Skeletal muscle satellite cell (primary cell): Measurements from ENCODE around the gene YPEL4. TPM values are rescaled to one million over a fixed set of nuclear protein-coding genes. Genes with fewer than 3 reads are reported as not detected.
A peak's percentile ranks its signal among the peaks of the same experiment; 100 is the strongest.
"Not testable (repeated sequence)": the region's sequence is repeated elsewhere in the genome, so short reads cannot be mapped to it uniquely, and the experiment has no call there.

Experiments used
- H3K27me3 ChIP-seq: 2 replicates; pipeline ENCODE4 v1.7.0; 2013; ENCODE audit warnings: low read length; ENCODE audit not compliant: control insufficient read depth, insufficient read depth
- H3K36me3 ChIP-seq: 2 replicates; pipeline ENCODE4 v1.7.0; 2013; ENCODE audit warnings: mild to moderate bottlenecking, control low read depth, low read length; ENCODE audit not compliant: insufficient read depth
- H3K4me1 ChIP-seq: 2 replicates; pipeline ENCODE4 v1.7.0; 2013; ENCODE audit warnings: low read length; ENCODE audit not compliant: control insufficient read depth, insufficient read depth
- H3K4me2 ChIP-seq: 2 replicates; pipeline ENCODE4 v1.7.0; 2013; ENCODE audit warnings: mild to moderate bottlenecking, low read length
- H3K4me3 ChIP-seq: 2 replicates; pipeline ENCODE4 v1.7.0; 2013; ENCODE audit warnings: low read length
- H3K9ac ChIP-seq: 2 replicates; pipeline ENCODE4 v1.7.0; 2013; ENCODE audit warnings: mild to moderate bottlenecking, low read depth, low read length, moderate library complexity
- H3K9me3 ChIP-seq: replicated peaks from 2 replicates; pipeline ENCODE4 v1.7.0; 2013; ENCODE audit warnings: mild to moderate bottlenecking, control low read depth, low read length
- total RNA-seq: library from RNA; depleted of rRNA; stranded (reverse); fragments of >200 nt; gene quantifications from 2 replicates; pipeline ENCODE4 v1.2.3, GENCODE V29; 2012; rRNA removed

YPEL4 gene, protein sequence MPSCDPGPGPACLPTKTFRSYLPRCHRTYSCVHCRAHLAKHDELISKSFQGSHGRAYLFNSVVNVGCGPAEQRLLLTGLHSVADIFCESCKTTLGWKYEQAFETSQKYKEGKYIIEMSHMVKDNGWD
- 0.22 and 0.25 TPM in 2 replicates for total RNA-seq

DNA sequence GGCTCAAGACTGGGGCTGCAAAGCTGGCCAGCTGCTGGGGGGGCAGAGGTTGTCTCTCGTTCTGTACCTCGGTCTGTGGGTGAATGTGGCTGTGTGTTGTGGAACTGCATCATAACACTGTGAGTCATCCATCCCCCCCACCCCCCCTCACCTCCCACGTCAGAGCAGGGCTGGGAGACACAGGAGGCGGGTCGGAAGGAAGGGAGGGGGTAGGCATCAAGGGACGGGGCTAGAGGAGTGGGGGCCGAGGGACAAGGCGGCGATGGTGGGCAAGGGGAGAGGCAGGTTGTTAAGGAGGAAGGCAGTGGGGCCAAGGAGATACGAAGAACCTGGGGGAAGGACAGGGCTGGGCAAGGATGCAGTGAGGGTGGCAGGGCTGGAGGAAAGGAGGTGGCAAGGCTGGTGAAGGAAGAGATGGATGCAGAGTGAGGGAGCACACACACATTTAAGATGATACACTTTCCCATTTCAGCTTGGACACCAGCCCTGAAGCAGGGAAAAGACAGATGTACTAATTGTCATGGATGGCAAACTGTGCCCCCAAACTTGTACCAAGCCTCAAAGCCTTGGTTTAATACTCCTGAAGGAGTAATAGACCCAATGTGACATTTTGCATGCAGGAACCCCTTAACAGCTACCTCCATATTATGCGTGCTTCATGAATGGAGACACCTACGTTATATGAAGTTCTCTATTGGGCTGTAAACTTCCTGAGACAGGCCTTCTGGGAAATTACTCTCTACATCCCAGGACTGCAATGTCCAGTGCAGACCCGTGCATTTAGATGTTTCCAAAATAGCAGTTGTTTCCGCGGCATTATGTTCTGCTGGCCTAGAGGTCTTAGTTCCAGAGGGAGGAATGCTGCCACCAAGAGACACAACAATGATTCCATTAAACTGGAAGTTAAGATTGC, at the start of gene YPEL4:
YPEL4 (minus strand) TSS at position 87 of the 913 bp plus-strand sequence. CDS start 2,805 bp downstream, outside the sequence.
- Histone ChIP-seq H3K27me3 (peaks cover 48% of the 10 kb centered on the region), H3K36me3 (no peaks in the 10 kb centered on the region), H3K4me1 (peaks cover 31% of the 10 kb centered on the region), H3K4me3 (peak within 1 kb of the TSS; percentile 57), H3K9ac (no peak within 1 kb of the TSS), H3K4me2 (peak within 1 kb of the TSS; percentile 78), H3K9me3 (no peaks in the 10 kb centered on the region)

DNA sequence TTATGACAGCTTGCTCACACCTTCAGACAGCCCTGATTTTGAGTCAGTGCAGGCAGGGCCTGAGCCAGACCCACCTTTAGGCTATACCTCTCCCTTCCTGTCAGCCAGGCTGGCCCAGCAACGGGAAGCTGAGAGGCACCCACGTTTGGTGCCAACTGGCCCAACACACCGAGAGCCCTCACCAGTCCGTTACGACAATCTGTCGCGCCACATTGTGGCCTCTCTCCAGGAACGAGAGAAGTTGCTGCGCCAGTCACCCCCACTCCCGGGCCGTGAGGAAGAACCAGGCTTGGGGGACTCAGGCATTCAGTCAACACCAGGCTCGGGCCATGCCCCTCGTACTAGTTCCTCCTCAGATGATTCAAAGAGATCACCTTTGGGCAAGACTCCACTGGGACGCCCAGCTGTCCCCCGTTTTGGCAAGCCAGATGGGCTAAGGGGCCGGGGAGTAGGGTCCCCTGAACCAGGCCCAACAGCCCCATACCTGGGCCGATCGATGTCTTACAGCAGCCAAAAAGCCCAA, 49.2 kb upstream of the YPEL4 start:
- Histone ChIP-seq H3K4me1 (no peaks in the 10 kb centered on the region), H3K9me3 (no peaks in the 10 kb centered on the region), H3K9ac (no peak overlapping the region), H3K36me3 (peaks cover 71% of the 10 kb centered on the region), H3K4me2 (no peak overlapping the region), H3K27me3 (no peaks in the 10 kb centered on the region), H3K4me3 (no peak overlapping the region)

DNA sequence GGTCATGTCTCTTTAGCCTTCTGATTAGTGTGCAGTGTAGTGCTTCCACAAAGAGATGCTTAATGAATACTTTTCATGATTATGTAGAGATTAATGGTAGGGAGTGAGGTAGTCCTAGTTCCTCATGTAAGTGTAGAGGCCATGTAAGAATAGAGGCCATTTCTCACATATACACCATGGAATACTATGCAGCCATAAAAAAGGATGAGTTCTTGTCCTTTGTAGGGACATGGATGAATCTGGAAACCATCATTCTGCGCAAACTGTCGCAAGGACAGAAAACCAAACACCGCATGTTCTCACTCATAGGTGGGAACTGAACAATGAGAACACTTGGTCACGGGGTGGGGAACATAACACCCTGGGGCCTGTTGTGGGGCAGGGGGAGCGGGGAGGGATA, 40.8 kb upstream of the YPEL4 start:
- H3K36me3 ChIP-seq = peaks cover 55% of the 10 kb centered on the region
- H3K9me3 ChIP-seq, H3K4me1 ChIP-seq, H3K9ac ChIP-seq, H3K4me2 ChIP-seq, H3K27me3 ChIP-seq, H3K4me3 ChIP-seq: not testable (repeated sequence)

DNA sequence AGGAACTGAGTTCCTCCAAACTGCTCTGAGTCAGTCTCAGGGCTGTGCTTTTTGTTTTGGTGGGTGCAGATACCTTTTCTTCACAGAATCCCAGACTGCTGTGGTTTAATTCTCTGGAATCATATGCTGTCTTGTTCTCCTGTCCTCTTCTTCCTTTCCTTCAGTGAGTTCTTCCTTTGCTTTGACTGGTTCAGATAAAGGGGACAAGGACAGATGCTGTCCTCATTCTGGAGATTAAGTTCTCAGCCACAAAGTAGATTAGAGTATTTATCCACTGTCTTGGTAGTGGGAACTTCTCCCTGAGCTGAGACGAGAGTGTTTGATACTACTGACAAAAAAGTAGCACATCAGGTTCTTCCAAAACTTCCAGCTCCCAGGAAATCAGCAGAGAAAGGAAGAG, 31.5 kb upstream of the YPEL4 start:
- no peaks in the 10 kb centered on the region for H3K27me3 ChIP-seq
- no peak overlapping the region for H3K9ac ChIP-seq
- peaks cover 45% of the 10 kb centered on the region for H3K36me3 ChIP-seq
- peaks cover 3% of the 10 kb centered on the region for H3K4me1 ChIP-seq
- no peak overlapping the region for H3K4me3 ChIP-seq
- H3K4me2 ChIP-seq = no peak overlapping the region
- no peaks in the 10 kb centered on the region for H3K9me3 ChIP-seq

DNA sequence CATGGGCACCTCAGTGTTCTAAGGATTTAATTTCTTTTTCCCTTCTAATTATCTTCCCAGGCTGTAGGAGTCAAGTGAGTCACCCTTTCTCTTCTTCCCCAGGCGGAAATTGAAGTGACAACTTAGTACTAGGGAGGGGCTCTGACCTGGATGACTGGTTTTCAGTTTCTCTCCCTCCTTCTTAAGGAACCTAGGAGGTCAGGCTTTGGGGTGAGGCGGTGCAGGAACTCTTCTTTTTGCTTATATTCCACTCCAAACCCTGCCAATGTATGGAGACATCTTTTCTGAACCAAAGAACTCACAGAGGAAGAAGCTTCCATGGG, 30.8 kb upstream of the YPEL4 start:
- Histone ChIP-seq H3K36me3 (peaks cover 52% of the 10 kb centered on the region), H3K4me1 (peaks cover 3% of the 10 kb centered on the region), H3K27me3 (no peaks in the 10 kb centered on the region), H3K4me3 (no peak overlapping the region), H3K9ac (no peak overlapping the region), H3K4me2 (no peak overlapping the region), H3K9me3 (no peaks in the 10 kb centered on the region)

DNA sequence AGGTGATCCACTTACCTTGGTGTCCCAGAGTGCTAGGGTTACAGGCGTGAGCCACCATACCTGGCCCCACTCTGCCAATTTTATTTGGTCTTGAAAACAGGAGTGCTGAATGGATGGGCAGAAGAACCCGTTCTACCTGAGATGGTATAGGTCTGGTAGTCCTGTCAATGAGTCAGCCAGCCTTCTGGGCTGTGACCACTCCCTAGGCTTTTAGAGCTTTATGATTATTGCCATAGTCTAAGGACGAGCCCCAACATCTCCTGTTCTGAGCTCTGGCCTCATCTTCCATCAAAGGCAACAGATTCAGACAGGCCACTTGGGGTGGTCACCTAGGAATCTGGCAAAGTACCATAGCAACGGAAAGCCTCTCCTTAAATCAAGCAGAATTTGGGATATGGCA, 29.7 kb upstream of the YPEL4 start:
- H3K4me2 ChIP-seq = no peak overlapping the region
- H3K27me3 ChIP-seq = no peaks in the 10 kb centered on the region
- no peak overlapping the region for H3K4me3 ChIP-seq
- H3K9me3 ChIP-seq = no peaks in the 10 kb centered on the region
- peaks cover 55% of the 10 kb centered on the region for H3K36me3 ChIP-seq
- H3K4me1 ChIP-seq = peaks cover 3% of the 10 kb centered on the region
- H3K9ac ChIP-seq = no peak overlapping the region

DNA sequence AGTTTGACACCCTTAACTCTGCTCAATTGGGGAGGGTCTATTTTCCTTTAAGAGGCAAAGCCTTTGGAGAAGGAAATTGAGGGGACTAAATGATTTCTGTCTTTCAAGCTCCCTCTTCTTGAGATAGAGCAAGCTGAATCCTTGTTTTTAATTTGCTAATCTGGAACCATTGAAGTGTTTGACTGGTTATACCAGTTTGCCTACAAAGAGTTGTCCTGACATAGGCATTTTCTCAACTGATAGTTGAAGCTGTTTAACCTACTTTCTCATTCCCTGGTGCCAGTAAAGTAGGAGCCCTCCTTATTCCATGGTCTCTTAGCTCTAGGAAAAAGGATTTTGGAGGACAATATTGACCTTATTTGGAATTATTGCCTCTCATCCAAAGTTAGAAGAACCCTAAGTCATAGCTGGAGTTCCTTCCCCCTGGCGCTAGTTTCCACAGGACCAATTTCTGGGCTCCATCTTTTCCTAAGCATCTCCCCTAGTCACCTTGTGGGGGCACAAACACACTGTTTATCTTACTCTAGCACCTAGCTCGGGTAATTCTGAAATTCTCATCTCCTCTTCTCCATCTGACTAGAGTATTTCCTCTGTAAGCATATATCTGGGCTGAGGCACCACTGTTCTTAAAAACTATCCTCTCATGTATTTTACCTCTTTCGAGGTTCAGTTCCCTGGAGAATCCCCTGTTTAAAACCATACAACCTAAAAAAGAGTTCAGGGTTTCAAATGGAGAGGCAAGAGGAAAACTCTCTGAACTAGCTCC, 25.6 kb upstream of the YPEL4 start:
- Histone ChIP-seq H3K36me3 (peaks cover 63% of the 10 kb centered on the region), H3K4me1 (peaks cover 3% of the 10 kb centered on the region), H3K9ac (no peak overlapping the region)

DNA sequence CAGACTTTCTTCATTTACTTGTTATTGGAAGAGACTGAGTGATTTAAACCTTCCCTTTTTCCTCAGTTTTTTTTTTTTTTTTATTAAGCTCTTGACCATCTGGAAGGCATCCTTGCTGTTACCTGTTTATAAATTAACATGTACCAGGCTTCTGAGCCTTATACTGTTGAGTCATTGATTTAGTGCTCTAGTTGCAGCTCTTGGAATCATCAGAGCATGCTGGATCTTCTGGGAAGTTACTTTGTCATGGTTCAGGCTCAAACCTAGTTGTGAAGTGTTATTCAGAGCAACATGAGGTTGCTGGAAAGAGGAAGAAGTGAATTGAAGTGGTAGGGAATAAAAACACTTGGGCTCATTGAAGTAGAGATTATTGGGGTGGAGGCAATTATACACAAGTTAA, 24.5 kb upstream of the YPEL4 start:
- Histone ChIP-seq H3K4me3 (no peak overlapping the region), H3K4me1 (peaks cover 7% of the 10 kb centered on the region), H3K27me3 (no peaks in the 10 kb centered on the region), H3K4me2 (no peak overlapping the region), H3K36me3 (peaks cover 59% of the 10 kb centered on the region), H3K9ac (no peak overlapping the region), H3K9me3 (no peaks in the 10 kb centered on the region)

More for the DNA sequence above, 25.6 kb upstream of the YPEL4 start:
- Histone ChIP-seq H3K4me2 (no peak overlapping the region), H3K27me3 (no peaks in the 10 kb centered on the region), H3K9me3 (no peaks in the 10 kb centered on the region), H3K4me3 (no peak overlapping the region)

DNA sequence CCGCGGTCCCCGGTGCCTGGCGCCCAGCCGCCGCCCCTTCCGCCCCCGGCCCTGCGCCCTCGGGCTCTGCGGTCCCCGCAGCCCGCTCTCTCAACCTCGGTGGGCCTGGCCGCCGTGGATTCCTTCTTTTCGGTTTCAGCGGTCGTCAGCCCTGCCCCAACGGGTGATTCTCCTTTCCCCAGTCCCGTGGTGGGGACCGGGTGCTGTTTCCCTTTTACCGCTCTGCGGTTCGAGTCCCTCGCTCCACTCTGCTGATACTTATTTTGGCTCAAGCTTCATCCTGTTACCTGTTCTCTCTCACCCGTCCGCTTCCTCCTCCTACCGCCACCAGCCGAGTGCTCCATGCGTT, 18.7 kb upstream of the YPEL4 start:
- Histone ChIP-seq H3K4me2 (peak overlapping the region; percentile 87), H3K4me3 (peak overlapping the region; percentile 92), H3K9me3 (no peaks in the 10 kb centered on the region), H3K9ac (peak overlapping the region; percentile 95), H3K36me3 (peaks cover 17% of the 10 kb centered on the region), H3K27me3 (no peaks in the 10 kb centered on the region), H3K4me1 (peaks cover 16% of the 10 kb centered on the region)

DNA sequence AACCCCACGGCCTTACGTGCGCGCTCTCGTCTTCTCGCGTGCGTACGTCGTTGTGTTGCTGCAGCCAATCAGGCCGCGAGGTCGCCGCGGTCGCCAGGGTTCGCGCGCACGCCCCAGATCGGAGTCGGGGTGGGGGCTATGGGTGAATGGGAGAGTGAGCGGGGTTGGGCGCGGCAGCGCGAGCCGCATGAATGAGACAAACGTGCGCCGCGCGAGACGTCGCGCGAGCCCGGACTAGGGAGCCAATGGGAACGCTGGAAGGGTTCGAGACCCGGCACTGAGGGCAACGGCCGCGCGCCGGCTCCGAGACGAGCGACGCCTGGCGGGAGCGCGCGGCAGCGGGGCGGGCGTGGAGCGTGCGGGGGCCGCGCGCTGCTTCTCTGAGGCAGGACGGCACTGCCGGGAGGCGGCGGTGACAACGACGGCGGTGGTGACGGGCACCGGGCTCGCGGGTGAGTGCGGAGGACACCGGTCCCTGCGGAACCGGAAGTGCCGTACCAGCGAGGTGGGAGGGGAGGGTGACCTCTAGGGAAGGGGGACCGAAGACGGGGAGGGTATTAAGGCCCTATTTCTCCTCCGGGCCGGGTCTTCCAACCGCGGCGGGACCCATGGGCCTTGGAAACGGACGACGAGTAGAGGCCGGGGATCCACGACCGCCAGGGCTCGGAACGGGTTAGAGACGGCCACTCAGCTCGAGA, 18.2 kb upstream of the YPEL4 start, which contains the start of gene ZDHHC5:
ZDHHC5 (plus strand) TSS at position 379 of the 698 bp plus-strand sequence. CDS start 4,977 bp downstream, outside the sequence.
- Histone ChIP-seq H3K27me3 (no peaks in the 10 kb centered on the region), H3K4me3 (peak within 1 kb of the TSS; percentile 92), H3K36me3 (peaks cover 11% of the 10 kb centered on the region), H3K9me3 (no peaks in the 10 kb centered on the region), H3K4me2 (peak within 1 kb of the TSS; percentile 87), H3K9ac (peak within 1 kb of the TSS; percentile 95), H3K4me1 (peaks cover 16% of the 10 kb centered on the region)
